AG04449 (cell line): Measurements from ENCODE around the gene PLCG1.

Experiments used
- CTCF ChIA-PET: fragments of 350-600 bp; formaldehyde crosslinking; extraction: SDS; loops from one replicate; lab custom pipeline; 2021; ENCODE audit warnings: antibody characterized with exemption; lab: Yijun Ruan, JAX
- POLR2A ChIA-PET: fragments of 400-600, 350-600 bp; formaldehyde crosslinking; extraction: SDS; loops from one replicate; lab custom pipeline; 2020; ENCODE audit warnings: antibody characterized with exemption, inconsistent platforms; lab: Yijun Ruan, JAX
- DNase-seq: peaks from one replicate; pipeline ENCODE4 v3.0.0-alpha.2; 2010; ENCODE audit warnings: low read depth, low spot score
- H3K4me3 ChIP-seq: 2 replicates; pipeline ENCODE4 v1.5.1; 2011; ENCODE audit warnings: low read depth, mild to moderate bottlenecking, control low read depth, low read length
- CTCF ChIP-seq: IDR thresholded peaks from one replicate; pipeline ENCODE4 v1.5.1; 2011; ENCODE audit warnings: mild to moderate bottlenecking, moderate library complexity, low read length, control low read depth, inconsistent platforms; ENCODE audit not compliant: insufficient read depth; ENCODE audit errors: missing control alignments

Gene PLCG1

GRCh38 chr20:41217422-41217821 lies 80.1 kb downstream of the PLCG1 start:
- TF ChIP-seq CTCF: no peak
- H3K4me3 ChIP-seq: no peak overlapping the region
- ChIA-PET CTCF (interaction anchor here (1.0 to 1.7 kb wide), 5 partner anchors 13 to 122 kb away, joined by 3 to 7 read pairs (median 5); no protein-coding TSS in a partner anchor), POLR2A (no interaction called here)
- DNase-seq: no peak

- DNase-seq: no peak
- POLR2A ChIA-PET: no interaction called here
- TF ChIP-seq CTCF: no peak
- H3K4me3 ChIP-seq: no peak overlapping the region
- CTCF ChIA-PET: interaction anchor here (1.2 to 2.8 kb wide), 5 partner anchors 14 to 250 kb away, joined by 3 to 26 read pairs (median 6); no protein-coding TSS in a partner anchor
These were observed 81.1 kb downstream of the PLCG1 start for GRCh38 chr20:41218466-41218865.

- ChIA-PET POLR2A (interaction anchor here (0.7 kb wide), 1 partner anchor 13 kb away, joined by 3 read pairs; no protein-coding TSS in a partner anchor), CTCF (interaction anchor here (1.0 to 2.8 kb wide), 7 partner anchors 10 to 191 kb away, joined by 3 to 26 read pairs (median 5); no protein-coding TSS in a partner anchor)
- DNase-seq: no peak
- no peak overlapping the region for H3K4me3 ChIP-seq
- TF ChIP-seq CTCF: no peak
These were observed 82.5 kb downstream of the PLCG1 start for GRCh38 chr20:41219824-41220223.

GRCh38 chr20:41221614-41222218 lies 84.4 kb downstream of the PLCG1 start:
- no peak overlapping the region for H3K4me3 ChIP-seq
- TF ChIP-seq CTCF: no peak
- ChIA-PET POLR2A (no interaction called here), CTCF (interaction anchor here (0.7 to 3.6 kb wide), 2 partner anchors 11 to 47 kb away, joined by 3 to 27 read pairs; no protein-coding TSS in a partner anchor)
- DNase-seq: no peak

- TF ChIP-seq CTCF: no peak
- POLR2A ChIA-PET: no interaction called here
- CTCF ChIA-PET: interaction anchor here (0.7 to 5.6 kb wide), 4 partner anchors 11 to 118 kb away, joined by 3 to 35 read pairs (median 27); partner anchors contain the start of gene LPIN3
- no peak overlapping the region for H3K4me3 ChIP-seq
- DNase-seq: no peak
These were observed 85.0 kb downstream of the PLCG1 start for GRCh38 chr20:41222296-41222695.

- ChIA-PET CTCF (interaction anchor here (1.0 to 5.6 kb wide), 5 partner anchors 8 to 189 kb away, joined by 4 to 35 read pairs (median 27); partner anchors contain the start of gene LPIN3), POLR2A (no interaction called here)
These were observed 85.4 kb downstream of the PLCG1 start for GRCh38 chr20:41222703-41223102.

More at GRCh38 chr20:41222703-41223102, 85.4 kb downstream of the PLCG1 start:
- no peak for DNase-seq
- TF ChIP-seq CTCF: no peak
- no peak overlapping the region for H3K4me3 ChIP-seq
